Measurements from ENCODE around the gene MOB1B.

The MOB1B gene

GRCh38 chr4:70915036-70915815 lies 13.1 kb downstream of the MOB1B start:
- no peak for DNase-seq

- DNase-seq: no peak
Observed at GRCh38 chr4:70915874-70916559, 13.8 kb downstream of the MOB1B start.

GRCh38 chr4:70920592-70920991 lies 18.4 kb downstream of the MOB1B start:
- no peak for DNase-seq

- DNase-seq: no peak
Observed at GRCh38 chr4:70925418-70925817, 23.2 kb downstream of the MOB1B start.

- no peak for DNase-seq
Observed at GRCh38 chr4:70925899-70926635, 23.9 kb downstream of the MOB1B start.

- no peak for DNase-seq
Observed at GRCh38 chr4:70927502-70928137, 25.5 kb downstream of the MOB1B start.

GRCh38 chr4:70930530-70931256 lies 28.5 kb downstream of the MOB1B start:
- no peak for DNase-seq

GRCh38 chr4:70931347-70931746 lies 29.2 kb downstream of the MOB1B start:
- DNase-seq: no peak

GRCh38 chr4:70932984-70933383 lies 30.8 kb downstream of the MOB1B start:
- DNase-seq: no peak

- no peak for DNase-seq
Observed at GRCh38 chr4:70935038-70935695, 33.0 kb downstream of the MOB1B start.

- DNase-seq: no peak
Observed at GRCh38 chr4:70936200-70936787, 34.1 kb downstream of the MOB1B start.

GRCh38 chr4:70938086-70938485 lies 35.9 kb downstream of the MOB1B start:
- no peak for DNase-seq

- DNase-seq: no peak
Observed at GRCh38 chr4:70940134-70940533, 38.0 kb downstream of the MOB1B start.

- no peak for DNase-seq
Observed at GRCh38 chr4:70943114-70943513, 40.9 kb downstream of the MOB1B start.

- no peak for DNase-seq
Observed at GRCh38 chr4:70945046-70945445, 42.9 kb downstream of the MOB1B start.

- no peak for DNase-seq
Observed at GRCh38 chr4:70945452-70946055, 43.4 kb downstream of the MOB1B start.

GRCh38 chr4:70946939-70947338 lies 44.8 kb downstream of the MOB1B start:
- DNase-seq: no peak

GRCh38 chr4:70948665-70949260 lies 46.6 kb downstream of the MOB1B start:
- no peak for DNase-seq

GRCh38 chr4:70954032-70954431 lies 51.9 kb downstream of the MOB1B start:
- no peak for DNase-seq

GRCh38 chr4:70956549-70957210 lies 54.5 kb downstream of the MOB1B start:
- DNase-seq: no peak
